HEK293 (cell line): Measurements from ENCODE around the gene COL7A1.

Experiments used
- BCL11B ChIP-seq: fragments of 450-650 bp; formaldehyde crosslinking; IDR thresholded peaks from 2 replicates; pipeline ENCODE4 v1.5.1; 2016; ENCODE audit warnings: low read depth, missing biosample characterization, missing genetic modification characterization
- EGR2 ChIP-seq: fragments of 450-650 bp; formaldehyde crosslinking; IDR thresholded peaks from 2 replicates; pipeline ENCODE4 v1.5.1; 2016; ENCODE audit warnings: low read depth, missing biosample characterization, missing genetic modification characterization
- GLI4 ChIP-seq: fragments of 450-650 bp; formaldehyde crosslinking; IDR thresholded peaks from 2 replicates; pipeline ENCODE4 v1.5.1; 2016; ENCODE audit warnings: missing biosample characterization, missing genetic modification characterization
- GLIS1 ChIP-seq: fragments of 450-650 bp; formaldehyde crosslinking; IDR thresholded peaks from 2 replicates; pipeline ENCODE4 v1.5.1; 2016; ENCODE audit warnings: missing biosample characterization, missing genetic modification characterization
- GLIS2 ChIP-seq: fragments of 450-650 bp; formaldehyde crosslinking; IDR thresholded peaks from 2 replicates; pipeline ENCODE4 v1.5.1; 2016; ENCODE audit warnings: missing biosample characterization, missing genetic modification characterization
- HOXA7 ChIP-seq: sonication (generic); formaldehyde crosslinking; IDR thresholded peaks from 2 replicates; pipeline ENCODE4 v1.8.1; 2022; ENCODE audit warnings: missing genetic modification reagents, borderline replicate concordance
- KLF1 ChIP-seq: fragments of 450-650 bp; formaldehyde crosslinking; IDR thresholded peaks from 2 replicates; pipeline ENCODE4 v1.5.1; 2016; ENCODE audit warnings: missing biosample characterization, missing genetic modification characterization
- KLF10 ChIP-seq: fragments of 450-650 bp; IDR thresholded peaks from 2 replicates; pipeline ENCODE4 v1.5.1; 2018; ENCODE audit warnings: missing biosample characterization, mild to moderate bottlenecking, missing genetic modification characterization
- KLF16 ChIP-seq: fragments of 450-650 bp; formaldehyde crosslinking; IDR thresholded peaks from 2 replicates; pipeline ENCODE4 v1.5.1; 2017; ENCODE audit warnings: missing biosample characterization, missing genetic modification characterization
- SALL2 ChIP-seq: fragments of 450-650 bp; formaldehyde crosslinking; IDR thresholded peaks from 2 replicates; pipeline ENCODE4 v1.5.0; 2017; ENCODE audit warnings: missing biosample characterization, mild to moderate bottlenecking, missing genetic modification characterization, borderline replicate concordance
- SCRT2 ChIP-seq: fragments of 450-650 bp; formaldehyde crosslinking; IDR thresholded peaks from 2 replicates; pipeline ENCODE4 v1.5.1; 2016; ENCODE audit warnings: missing biosample characterization, missing genetic modification characterization
- SP2 ChIP-seq: fragments of 450-650 bp; formaldehyde crosslinking; IDR thresholded peaks from 2 replicates; pipeline ENCODE4 v1.5.1; 2016; ENCODE audit warnings: missing biosample characterization, missing genetic modification characterization
- SP3 ChIP-seq: fragments of 450-650 bp; formaldehyde crosslinking; IDR thresholded peaks from 2 replicates; pipeline ENCODE4 v1.5.1; 2016; ENCODE audit warnings: missing biosample characterization, missing genetic modification characterization
- ZBTB48 ChIP-seq: fragments of 450-650 bp; formaldehyde crosslinking; IDR thresholded peaks from 2 replicates; pipeline ENCODE4 v1.5.1; 2016; ENCODE audit warnings: missing biosample characterization, missing genetic modification characterization
- ZFHX2 ChIP-seq: fragments of 450-650 bp; formaldehyde crosslinking; conservative IDR thresholded peaks from 2 replicates; pipeline ENCODE4 v1.5.1; 2016; ENCODE audit warnings: missing biosample characterization, missing genetic modification characterization
- ZFP69B ChIP-seq: fragments of 450-650 bp; formaldehyde crosslinking; IDR thresholded peaks from 2 replicates; pipeline ENCODE4 v1.5.1; 2016; ENCODE audit warnings: missing biosample characterization, missing genetic modification characterization
- ZNF10 ChIP-seq: fragments of 450-650 bp; formaldehyde crosslinking; IDR thresholded peaks from 2 replicates; pipeline ENCODE4 v1.5.1; 2017; ENCODE audit warnings: missing biosample characterization, missing genetic modification characterization
- ZNF133 ChIP-seq: fragments of 450-650 bp; formaldehyde crosslinking; IDR thresholded peaks from 2 replicates; pipeline ENCODE4 v1.5.1; 2016; ENCODE audit warnings: missing biosample characterization, missing genetic modification characterization
- ZNF140 ChIP-seq: fragments of 450-650 bp; formaldehyde crosslinking; IDR thresholded peaks from 2 replicates; pipeline ENCODE4 v1.5.1; 2016; ENCODE audit warnings: missing biosample characterization, missing genetic modification characterization
- ZNF16 ChIP-seq: fragments of 450-650 bp; formaldehyde crosslinking; IDR thresholded peaks from 2 replicates; pipeline ENCODE4 v1.5.1; 2016; ENCODE audit warnings: low read depth, missing biosample characterization, missing genetic modification characterization
- ZNF169 ChIP-seq: fragments of 450-650 bp; formaldehyde crosslinking; IDR thresholded peaks from 2 replicates; pipeline ENCODE4 v1.5.1; 2016; ENCODE audit warnings: missing biosample characterization, missing genetic modification characterization
- ZNF184 ChIP-seq: fragments of 450-650 bp; IDR thresholded peaks from 2 replicates; pipeline ENCODE4 v1.5.1; 2018; ENCODE audit warnings: missing biosample characterization, mild to moderate bottlenecking, missing genetic modification characterization
- ZNF341 ChIP-seq: fragments of 450-650 bp; formaldehyde crosslinking; IDR thresholded peaks from 2 replicates; pipeline ENCODE4; 2016; ENCODE audit warnings: low read depth, missing biosample characterization, missing genetic modification characterization
- ZNF621 ChIP-seq: fragments of 450-650 bp; formaldehyde crosslinking; IDR thresholded peaks from 2 replicates; pipeline ENCODE4 v1.5.1; 2017; ENCODE audit warnings: missing biosample characterization, missing genetic modification characterization
- ZSCAN16 ChIP-seq: fragments of 450-650 bp; formaldehyde crosslinking; IDR thresholded peaks from 2 replicates; pipeline ENCODE4 v1.5.1; 2016; ENCODE audit warnings: missing biosample characterization, missing genetic modification characterization
- TF ChIP-seq, protein P1 (sequence below): fragments of 450-650 bp; formaldehyde crosslinking; conservative IDR thresholded peaks from 2 replicates; pipeline ENCODE4 v1.5.1; 2016; ENCODE audit warnings: low read depth, missing biosample characterization, missing genetic modification characterization
- TF ChIP-seq, protein P2 (sequence below): fragments of 450-650 bp; formaldehyde crosslinking; IDR thresholded peaks from 2 replicates; pipeline ENCODE4 v1.5.1; 2017; ENCODE audit warnings: missing biosample characterization, missing genetic modification characterization
- TF ChIP-seq, protein P3 (sequence below): fragments of 450-650 bp; IDR thresholded peaks from 2 replicates; pipeline ENCODE4 v1.5.1; 2018; ENCODE audit warnings: missing biosample characterization, mild to moderate bottlenecking, missing genetic modification characterization
- TF ChIP-seq, protein P4 (sequence below): fragments of 450-650 bp; formaldehyde crosslinking; IDR thresholded peaks from 2 replicates; pipeline ENCODE4 v1.5.1; 2016; ENCODE audit warnings: missing biosample characterization, missing genetic modification characterization
- TF ChIP-seq, protein P5 (sequence below): fragments of 450-650 bp; formaldehyde crosslinking; IDR thresholded peaks from 2 replicates; pipeline ENCODE4 v1.5.1; 2016; ENCODE audit warnings: missing biosample characterization, missing genetic modification characterization

The COL7A1 gene

DNA sequence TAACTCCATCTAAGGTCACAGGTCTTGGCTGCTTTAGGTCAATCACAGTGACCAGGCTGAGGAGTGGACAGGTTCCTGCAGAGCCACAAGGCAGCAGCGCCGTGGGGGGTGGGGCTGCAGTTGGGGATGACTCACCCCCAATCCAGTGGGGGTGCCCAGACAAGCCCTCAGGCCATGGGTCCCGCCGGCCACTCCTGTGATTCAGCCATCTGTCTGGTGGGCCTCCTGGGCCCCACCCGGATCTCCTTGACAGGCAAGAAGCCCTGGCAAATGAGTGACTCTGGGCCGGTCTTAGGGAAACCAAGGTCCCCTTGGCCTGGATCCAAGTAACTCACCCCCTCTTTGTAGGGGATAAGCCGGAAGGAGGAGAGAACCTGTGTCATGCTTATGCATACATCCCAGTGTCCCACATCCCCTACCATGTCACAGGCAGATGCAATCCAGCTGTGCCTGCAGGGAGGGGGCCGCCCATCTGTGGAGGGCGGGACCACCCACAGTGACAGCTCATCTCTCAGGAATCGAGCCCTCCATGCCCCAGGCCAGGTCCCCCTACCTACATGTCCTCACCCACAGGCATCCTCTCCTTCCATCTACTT, 495 bp upstream of the COL7A1 start (continued):
- no peak for TF ChIP-seq ZNF169 (tag by site-specific recombination)
- TF ChIP-seq, protein P1, sequence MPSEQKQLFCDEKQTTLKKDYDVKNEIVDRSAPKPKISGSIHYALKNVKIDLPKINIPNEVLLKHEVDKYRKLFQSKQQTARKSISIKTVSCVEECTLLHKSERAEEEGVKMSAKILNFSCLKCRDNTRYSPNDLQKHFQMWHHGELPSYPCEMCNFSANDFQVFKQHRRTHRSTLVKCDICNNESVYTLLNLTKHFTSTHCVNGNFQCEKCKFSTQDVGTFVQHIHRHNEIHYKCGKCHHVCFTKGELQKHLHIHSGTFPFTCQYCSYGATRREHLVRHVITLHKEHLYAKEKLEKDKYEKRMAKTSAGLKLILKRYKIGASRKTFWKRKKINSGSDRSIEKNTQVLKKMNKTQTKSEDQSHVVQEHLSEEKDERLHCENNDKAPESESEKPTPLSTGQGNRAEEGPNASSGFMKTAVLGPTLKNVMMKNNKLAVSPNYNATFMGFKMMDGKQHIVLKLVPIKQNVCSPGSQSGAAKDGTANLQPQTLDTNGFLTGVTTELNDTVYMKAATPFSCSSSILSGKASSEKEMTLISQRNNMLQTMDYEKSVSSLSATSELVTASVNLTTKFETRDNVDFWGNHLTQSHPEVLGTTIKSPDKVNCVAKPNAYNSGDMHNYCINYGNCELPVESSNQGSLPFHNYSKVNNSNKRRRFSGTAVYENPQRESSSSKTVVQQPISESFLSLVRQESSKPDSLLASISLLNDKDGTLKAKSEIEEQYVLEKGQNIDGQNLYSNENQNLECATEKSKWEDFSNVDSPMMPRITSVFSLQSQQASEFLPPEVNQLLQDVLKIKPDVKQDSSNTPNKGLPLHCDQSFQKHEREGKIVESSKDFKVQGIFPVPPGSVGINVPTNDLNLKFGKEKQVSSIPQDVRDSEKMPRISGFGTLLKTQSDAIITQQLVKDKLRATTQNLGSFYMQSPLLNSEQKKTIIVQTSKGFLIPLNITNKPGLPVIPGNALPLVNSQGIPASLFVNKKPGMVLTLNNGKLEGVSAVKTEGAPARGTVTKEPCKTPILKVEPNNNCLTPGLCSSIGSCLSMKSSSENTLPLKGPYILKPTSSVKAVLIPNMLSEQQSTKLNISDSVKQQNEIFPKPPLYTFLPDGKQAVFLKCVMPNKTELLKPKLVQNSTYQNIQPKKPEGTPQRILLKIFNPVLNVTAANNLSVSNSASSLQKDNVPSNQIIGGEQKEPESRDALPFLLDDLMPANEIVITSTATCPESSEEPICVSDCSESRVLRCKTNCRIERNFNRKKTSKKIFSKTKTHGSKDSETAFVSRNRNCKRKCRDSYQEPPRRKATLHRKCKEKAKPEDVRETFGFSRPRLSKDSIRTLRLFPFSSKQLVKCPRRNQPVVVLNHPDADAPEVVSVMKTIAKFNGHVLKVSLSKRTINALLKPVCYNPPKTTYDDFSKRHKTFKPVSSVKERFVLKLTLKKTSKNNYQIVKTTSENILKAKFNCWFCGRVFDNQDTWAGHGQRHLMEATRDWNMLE (tag by site-specific recombination): no peak
- TF ChIP-seq SCRT2 (tag by site-specific recombination): no peak; the same call in 1 of the 2 replicates
- TF ChIP-seq GLI4 (tag by site-specific recombination): no peak
- no peak for TF ChIP-seq SALL2 (tag by site-specific recombination)
- TF ChIP-seq ZNF133 (tag by site-specific recombination): no peak
- no peak for TF ChIP-seq ZNF341 (tag by site-specific recombination)
- 0 out of 2 replicates have a peak, but pooled peaks have one; percentile 34 for TF ChIP-seq GLIS2 (tag by site-specific recombination)
- TF ChIP-seq SP2 (tag by site-specific recombination): peak; percentile 33
- TF ChIP-seq ZFHX2 (tag by site-specific recombination): peak; percentile 77
- TF ChIP-seq KLF10: no peak
- TF ChIP-seq KLF16 (tag by site-specific recombination): 0 out of 2 replicates have a peak, but pooled peaks have one; percentile 9
- no peak for TF ChIP-seq ZNF10
- TF ChIP-seq SP3 (tag by site-specific recombination): no peak
- peak; percentile 87 for TF ChIP-seq GLIS1 (tag by site-specific recombination)
- no peak for TF ChIP-seq ZNF184 (tag by site-specific recombination)
- TF ChIP-seq ZSCAN16 (tag by site-specific recombination): no peak
- TF ChIP-seq BCL11B (tag by site-specific recombination): no peak
- peak; percentile 31; the same call in 1 of the 2 replicates for TF ChIP-seq KLF1 (tag by site-specific recombination)
- no peak for TF ChIP-seq ZNF16 (tag by site-specific recombination)
- TF ChIP-seq, protein P2, sequence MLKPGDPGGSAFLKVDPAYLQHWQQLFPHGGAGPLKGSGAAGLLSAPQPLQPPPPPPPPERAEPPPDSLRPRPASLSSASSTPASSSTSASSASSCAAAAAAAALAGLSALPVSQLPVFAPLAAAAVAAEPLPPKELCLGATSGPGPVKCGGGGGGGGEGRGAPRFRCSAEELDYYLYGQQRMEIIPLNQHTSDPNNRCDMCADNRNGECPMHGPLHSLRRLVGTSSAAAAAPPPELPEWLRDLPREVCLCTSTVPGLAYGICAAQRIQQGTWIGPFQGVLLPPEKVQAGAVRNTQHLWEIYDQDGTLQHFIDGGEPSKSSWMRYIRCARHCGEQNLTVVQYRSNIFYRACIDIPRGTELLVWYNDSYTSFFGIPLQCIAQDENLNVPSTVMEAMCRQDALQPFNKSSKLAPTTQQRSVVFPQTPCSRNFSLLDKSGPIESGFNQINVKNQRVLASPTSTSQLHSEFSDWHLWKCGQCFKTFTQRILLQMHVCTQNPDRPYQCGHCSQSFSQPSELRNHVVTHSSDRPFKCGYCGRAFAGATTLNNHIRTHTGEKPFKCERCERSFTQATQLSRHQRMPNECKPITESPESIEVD (tag by site-specific recombination): no peak
- TF ChIP-seq ZNF140 (tag by site-specific recombination): no peak
- 0 out of 2 replicates have a peak, but pooled peaks have one; percentile 24 for TF ChIP-seq ZBTB48 (tag by site-specific recombination)
- peak; percentile 59; the same call in 1 of the 2 replicates for TF ChIP-seq EGR2 (tag by site-specific recombination)
- no peak for TF ChIP-seq HOXA7 (CRISPR knock-in tag)
- TF ChIP-seq, protein P3, sequence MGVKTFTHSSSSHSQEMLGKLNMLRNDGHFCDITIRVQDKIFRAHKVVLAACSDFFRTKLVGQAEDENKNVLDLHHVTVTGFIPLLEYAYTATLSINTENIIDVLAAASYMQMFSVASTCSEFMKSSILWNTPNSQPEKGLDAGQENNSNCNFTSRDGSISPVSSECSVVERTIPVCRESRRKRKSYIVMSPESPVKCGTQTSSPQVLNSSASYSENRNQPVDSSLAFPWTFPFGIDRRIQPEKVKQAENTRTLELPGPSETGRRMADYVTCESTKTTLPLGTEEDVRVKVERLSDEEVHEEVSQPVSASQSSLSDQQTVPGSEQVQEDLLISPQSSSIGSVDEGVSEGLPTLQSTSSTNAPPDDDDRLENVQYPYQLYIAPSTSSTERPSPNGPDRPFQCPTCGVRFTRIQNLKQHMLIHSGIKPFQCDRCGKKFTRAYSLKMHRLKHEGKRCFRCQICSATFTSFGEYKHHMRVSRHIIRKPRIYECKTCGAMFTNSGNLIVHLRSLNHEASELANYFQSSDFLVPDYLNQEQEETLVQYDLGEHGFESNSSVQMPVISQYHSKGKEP: no peak
- TF ChIP-seq ZFP69B (tag by site-specific recombination): peak; percentile 77
- TF ChIP-seq, protein P4, sequence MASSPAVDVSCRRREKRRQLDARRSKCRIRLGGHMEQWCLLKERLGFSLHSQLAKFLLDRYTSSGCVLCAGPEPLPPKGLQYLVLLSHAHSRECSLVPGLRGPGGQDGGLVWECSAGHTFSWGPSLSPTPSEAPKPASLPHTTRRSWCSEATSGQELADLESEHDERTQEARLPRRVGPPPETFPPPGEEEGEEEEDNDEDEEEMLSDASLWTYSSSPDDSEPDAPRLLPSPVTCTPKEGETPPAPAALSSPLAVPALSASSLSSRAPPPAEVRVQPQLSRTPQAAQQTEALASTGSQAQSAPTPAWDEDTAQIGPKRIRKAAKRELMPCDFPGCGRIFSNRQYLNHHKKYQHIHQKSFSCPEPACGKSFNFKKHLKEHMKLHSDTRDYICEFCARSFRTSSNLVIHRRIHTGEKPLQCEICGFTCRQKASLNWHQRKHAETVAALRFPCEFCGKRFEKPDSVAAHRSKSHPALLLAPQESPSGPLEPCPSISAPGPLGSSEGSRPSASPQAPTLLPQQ (tag by site-specific recombination): peak; percentile 91
- TF ChIP-seq, protein P5, sequence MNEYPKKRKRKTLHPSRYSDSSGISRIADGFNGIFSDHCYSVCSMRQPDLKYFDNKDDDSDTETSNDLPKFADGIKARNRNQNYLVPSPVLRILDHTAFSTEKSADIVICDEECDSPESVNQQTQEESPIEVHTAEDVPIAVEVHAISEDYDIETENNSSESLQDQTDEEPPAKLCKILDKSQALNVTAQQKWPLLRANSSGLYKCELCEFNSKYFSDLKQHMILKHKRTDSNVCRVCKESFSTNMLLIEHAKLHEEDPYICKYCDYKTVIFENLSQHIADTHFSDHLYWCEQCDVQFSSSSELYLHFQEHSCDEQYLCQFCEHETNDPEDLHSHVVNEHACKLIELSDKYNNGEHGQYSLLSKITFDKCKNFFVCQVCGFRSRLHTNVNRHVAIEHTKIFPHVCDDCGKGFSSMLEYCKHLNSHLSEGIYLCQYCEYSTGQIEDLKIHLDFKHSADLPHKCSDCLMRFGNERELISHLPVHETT (tag by site-specific recombination): no peak
- TF ChIP-seq ZNF621 (tag by site-specific recombination): no peak
